GM11168 (cell line): Measurements from ENCODE around the gene HOXC5.
"Not testable (repeated sequence)": the region's sequence is repeated elsewhere in the genome, so short reads cannot be mapped to it uniquely, and the experiment has no call there.

Source experiments
- in situ Hi-C: fragments of 300-500 bp; cut with MboI; formaldehyde crosslinking; loops from one replicate; pipeline ENCODE4 v1.12.0; 2022; ENCODE audit warnings: low sequenced_read_pairs; ENCODE audit not compliant: unreplicated experiment

Gene HOXC5

DNA sequence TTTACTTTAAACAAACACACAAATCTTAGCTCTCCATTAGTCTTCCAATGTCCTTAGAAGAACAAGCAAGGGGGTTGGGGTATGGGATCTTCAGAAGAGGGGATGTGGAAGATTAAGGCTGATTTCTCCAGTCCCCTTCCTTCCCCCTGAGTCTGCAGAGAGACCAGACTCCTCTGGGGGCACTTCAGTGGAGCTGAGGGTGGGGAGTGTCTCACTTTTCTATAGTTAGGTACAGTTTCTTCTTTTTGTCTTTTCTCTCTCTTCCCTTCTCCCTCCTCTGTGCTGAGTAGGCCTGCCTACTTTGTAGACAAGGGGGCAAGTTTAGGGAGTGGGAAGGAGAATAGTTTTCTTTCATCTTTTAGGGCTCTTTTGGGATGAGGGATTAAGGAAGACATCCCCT, 23.3 kb downstream of the HOXC5 start:
- in situ Hi-C loops, result no loop called here

DNA sequence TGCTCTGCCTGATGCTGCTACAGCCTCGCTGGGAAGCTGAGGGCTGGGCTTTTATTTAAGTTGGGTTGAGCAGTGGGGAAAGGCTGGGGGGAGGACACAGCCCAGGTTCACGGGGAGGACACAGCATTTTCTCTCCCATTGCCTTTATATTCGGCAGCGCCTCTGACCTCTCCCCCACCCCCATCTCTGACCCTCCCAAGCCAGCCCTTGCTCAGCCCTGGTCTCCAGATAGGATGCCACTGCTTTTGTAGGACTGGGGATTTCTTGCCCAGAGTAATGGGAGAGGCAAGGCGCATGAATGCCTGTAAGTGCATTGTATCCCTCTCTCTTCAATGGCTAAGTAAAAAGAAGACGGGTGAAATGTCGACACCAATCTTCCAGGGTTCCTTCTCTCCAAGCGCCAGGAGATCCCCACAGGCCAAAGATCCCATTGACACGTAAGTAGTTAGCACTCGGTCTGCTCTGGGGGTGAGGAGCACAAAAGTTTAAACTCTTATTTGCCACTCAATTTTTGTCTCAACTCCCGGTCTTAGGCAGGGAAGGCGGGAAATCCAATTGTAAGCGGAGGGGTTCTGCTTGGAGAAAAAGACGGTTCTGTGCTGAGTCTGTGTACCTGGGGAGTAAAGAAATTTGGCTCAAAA, 25.4 kb downstream of the HOXC5 start:
- in situ Hi-C loops, result no loop called here

DNA sequence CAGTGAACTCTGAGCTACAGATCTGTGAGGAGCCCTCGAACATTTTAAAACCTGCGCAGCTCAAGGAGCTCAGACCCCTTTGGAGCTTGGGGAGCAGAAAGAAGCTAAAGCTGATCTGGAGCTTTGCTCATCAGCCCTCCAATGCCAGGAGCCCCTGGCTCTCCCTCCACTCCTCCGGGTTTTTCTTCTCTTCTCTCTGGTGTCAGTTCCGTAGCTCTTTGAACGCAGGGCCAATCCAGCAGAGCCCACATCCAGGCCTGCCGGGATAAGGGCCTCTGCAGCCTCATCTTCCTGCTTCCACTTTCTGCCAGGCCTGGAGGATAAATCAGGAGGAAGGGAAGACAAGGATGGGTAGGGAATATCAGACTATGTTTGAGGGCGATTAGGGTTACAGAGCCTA, 26.8 kb downstream of the HOXC5 start:
- in situ Hi-C loops, result no loop called here

DNA sequence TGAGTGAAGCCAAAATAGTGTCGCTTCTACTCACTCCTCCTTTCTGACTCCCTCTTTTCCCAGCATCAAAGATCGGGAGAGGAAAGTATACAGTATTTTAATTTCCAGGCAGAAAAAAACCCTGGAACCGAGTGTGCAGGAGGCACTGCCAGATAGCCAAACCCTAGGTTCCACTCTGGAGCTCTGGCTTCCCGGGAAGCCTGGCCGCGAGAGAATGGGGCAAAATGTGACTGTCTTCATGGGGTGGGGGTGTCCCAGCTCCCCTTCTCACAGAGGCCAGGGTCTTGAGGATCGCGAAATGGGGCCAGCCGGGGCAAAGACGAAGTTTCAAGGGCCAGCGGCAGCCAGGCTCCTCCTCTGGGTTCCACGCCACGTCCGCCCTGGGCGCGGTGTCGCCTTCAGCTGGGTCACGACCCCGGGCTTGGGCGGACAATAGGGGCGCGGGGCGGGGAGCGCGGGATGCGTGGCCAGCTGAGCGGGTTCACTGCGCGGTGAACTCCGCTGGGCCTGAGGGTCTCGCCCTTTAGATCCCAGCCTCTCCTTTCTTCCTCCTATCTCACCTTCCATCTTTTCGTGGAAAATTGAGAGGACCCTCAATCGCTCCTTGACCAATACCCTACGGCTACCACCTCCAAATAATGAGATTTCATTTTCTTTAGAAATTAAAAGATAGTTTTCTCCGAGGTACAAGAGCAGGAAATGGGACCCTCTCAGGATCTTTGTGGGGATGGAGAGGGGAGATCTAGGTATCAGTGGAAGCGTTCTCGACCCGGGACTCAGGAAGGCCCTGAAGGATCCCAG, 27.5 kb downstream of the HOXC5 start:
- in situ Hi-C loops, result no loop called here

DNA sequence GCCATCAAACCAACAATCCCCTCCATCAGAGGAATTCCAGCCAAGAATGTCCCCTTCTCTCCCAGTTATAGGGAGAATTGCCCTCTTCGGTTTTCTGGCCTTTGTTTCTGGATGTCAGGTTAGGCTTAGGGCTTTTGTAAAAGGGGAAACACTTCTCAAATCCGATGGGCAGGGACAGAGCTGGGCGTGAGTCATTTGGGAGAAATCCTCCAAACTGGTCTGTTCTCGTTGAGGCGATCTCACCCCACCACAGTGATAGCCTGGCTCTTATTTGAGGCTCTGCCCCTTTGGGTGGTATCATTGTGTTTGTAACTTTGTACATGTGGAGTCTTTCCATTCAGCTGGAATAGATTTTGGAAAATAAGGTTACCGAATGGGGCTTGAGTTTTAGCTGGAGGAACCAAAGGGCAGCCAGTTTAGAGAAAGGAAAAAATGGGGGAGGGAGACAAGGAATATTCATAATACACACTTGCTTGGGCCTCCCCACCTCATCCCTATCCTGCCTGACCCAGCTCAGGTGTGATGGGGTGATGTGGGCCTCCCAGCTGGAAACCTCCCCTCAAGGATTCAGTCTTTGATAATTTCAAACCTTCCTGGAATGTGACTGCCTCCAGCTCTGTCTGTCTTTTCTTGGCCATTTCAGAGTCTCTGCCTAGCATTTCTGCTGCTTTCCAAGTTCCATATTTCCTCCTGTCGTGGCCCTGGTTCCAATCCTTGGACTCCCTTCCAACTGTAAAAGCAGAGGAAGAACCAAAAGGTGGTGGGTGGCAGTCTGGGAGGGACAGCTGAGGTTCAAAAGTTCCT, 28.3 kb downstream of the HOXC5 start:
- in situ Hi-C loops, result no loop called here

DNA sequence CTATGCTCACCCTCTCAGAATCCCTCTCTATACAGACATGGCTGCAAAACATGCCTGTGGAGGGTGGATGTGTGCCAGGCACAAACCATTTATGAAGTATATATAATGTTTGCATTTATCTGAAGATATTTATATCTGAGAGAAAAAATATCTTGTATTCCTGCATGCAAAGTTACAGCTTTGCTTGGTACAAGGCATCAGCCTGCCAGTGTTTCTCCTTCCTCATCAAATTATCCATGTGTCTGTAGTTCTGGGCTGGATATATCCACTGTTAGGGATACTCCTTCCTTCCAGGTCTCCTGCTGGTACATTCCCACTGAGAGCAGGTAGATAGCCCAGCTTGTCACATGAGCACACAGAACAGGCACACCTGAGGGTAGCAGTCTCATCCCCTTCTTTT, 32.8 kb downstream of the HOXC5 start:
- in situ Hi-C loops, result no loop called here

DNA sequence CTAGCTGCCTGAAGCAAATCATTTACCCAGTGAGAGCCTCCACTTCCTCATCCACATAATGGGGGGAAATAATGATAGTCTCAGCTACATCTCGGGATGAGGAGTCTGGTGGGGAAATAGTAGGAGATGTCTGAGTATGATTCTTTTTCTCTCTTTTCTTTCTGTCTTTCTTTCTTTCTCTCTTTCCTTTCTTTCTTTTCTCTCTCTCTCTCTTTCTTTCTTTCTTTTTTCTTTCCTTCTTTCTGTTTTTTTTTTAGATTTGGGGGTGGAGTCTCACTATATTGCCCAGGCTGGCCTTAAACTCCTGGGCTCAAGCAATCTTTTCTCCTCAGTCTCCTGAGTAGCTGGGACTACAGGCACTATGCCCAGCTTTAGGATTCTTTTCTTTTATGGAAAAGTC, 33.6 kb downstream of the HOXC5 start:
- in situ Hi-C loops, result no loop called here

DNA sequence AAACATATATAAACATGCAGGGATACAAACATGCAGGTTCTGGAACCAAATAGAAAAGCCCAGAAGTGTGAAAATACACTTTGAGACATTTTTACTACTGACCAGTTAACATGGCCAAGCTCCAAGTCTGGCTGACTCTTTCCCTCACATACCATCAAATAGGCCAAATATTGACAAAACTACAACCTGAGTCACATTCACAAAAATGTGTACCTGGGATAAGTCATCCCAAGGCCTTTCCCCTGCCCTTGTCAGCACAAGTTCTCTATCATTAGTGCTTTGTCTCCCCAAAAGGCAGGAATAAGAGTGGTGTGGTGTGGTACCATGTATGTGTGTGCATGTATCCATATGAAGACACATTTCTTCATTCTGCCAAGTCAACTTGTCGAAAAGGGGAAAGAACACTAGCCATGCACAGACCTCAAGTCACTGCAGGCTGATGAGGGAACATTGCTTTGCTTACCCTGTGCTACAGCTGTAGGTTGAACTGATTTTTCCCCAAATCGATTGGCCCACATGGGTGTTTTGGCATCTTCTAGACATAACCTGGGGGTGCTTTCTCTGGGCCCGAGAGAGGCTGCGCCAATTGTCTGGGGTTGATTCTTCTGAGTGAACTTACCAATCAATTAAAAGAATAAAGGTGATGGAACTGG, 35.7 kb downstream of the HOXC5 start:
- in situ Hi-C loops, result no loop called here

DNA sequence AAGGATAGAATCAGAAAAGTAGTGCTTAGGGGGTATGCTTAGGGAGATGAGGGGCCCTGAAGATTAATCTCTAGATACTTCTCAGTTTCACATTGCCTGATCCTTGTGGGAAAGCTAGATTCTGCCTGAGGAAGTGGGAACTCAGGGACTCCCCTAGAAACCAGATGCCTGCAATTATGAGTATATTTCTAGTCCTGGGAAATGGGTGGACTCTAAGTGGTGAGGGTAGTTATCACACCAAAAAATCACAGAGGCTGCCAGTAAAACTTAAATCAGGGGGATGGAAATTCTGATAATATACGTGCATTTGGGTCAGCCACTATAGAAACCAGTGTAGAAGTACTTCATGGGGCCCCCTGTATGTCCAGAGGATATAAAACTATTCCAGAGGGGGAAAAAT, 39.1 kb downstream of the HOXC5 start:
- in situ Hi-C loops, result no loop called here

DNA sequence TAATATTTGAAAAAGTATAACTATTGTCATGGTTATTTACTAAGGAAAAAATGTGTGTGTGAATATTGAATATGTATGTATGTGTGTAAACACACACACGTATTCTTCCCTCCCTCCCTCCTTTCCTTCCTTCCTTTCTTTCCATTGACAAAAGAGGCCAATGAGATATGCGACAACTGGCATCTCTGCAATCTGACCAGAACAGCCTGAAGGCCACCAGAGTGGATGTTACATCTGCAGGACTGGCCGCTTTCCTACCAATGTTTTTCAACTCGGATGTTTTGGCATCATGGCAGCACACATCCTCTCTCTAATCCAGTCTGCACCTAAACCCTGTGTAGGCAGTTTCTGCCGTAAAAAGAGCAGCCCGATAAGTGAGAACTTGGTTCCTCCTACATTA, 41.5 kb downstream of the HOXC5 start:
- in situ Hi-C loops, result no loop called here

DNA sequence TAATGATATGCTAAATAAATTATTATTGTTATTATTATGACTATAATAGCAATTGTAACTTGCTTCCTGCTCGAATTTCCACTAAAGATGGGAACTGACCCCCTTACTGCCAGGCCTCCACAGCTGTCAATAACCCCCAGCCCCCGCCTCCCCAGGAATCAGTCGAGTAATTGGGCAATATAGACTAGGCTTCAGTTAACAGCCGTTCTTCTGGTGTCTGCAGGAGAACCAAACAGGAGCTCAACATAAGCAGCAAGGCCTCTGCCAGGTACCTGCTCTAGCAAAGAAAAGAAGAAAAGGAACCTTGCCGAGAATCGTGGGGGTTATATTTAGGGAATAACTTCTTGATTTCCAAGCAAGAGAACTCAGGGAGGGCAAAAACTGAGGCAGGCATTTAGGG, 42.6 kb downstream of the HOXC5 start:
- in situ Hi-C loops, result no loop called here

DNA sequence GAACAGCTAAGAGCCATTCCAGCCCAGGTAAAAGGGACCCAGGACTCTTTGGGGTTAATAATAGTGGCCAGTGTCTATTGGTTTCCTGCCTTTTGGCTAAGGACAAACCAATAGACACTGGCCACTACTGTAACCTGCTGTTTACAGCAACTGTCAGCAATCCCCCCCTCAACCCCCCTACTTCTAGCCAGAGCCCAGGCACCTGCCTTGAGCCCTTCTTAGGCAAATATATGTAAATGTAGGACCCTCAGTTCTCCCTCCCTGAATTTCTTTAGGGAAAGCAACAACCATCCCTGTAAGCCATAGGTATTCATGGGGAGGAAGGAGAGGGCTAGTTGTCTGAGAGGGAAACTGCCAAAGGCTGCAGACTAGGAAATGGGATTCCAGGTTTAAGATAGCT, 43.1 kb downstream of the HOXC5 start:
- in situ Hi-C loops, result no loop called here

DNA sequence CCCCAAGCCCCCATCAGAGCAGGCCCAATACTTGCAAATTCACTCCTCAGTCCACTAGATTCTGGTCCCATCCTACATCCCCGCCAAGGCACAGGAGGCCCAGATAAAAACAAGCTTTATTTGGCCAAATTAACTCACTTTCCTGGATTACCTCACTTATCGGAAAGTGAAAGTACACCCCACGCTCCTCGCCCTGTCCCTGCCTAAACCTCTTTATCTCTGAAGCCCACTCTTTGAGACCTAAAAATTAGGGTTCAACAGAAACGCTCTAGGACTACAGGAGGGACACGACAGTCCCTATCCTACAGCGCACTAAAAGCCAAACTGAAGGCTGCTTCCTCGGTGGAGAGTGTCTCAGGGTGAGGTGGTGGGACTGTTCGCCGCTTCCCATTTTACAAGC, 45.0 kb downstream of the HOXC5 start:
- in situ Hi-C loops, result not testable (repeated sequence)

DNA sequence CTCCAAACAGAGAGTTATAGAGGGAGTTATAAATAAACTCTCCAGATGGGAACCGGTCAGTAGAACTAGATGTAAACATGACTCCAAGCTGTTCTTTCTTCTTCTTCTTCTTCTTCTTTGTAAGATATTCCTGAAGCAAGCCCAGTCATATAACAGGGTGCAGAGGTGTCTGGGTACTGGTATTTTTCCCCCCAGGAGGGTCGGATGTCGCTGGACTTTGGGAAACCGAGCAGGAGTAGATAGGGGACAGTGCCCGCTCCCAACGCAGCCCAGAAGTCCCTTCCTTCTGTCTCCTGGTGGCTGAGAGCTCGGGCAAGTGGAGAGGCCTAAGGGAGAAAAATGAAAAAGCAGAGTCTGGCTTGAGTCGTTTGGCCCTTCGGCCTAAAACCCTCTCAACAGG, 46.3 kb downstream of the HOXC5 start:
- in situ Hi-C loops, result not testable (repeated sequence)

DNA sequence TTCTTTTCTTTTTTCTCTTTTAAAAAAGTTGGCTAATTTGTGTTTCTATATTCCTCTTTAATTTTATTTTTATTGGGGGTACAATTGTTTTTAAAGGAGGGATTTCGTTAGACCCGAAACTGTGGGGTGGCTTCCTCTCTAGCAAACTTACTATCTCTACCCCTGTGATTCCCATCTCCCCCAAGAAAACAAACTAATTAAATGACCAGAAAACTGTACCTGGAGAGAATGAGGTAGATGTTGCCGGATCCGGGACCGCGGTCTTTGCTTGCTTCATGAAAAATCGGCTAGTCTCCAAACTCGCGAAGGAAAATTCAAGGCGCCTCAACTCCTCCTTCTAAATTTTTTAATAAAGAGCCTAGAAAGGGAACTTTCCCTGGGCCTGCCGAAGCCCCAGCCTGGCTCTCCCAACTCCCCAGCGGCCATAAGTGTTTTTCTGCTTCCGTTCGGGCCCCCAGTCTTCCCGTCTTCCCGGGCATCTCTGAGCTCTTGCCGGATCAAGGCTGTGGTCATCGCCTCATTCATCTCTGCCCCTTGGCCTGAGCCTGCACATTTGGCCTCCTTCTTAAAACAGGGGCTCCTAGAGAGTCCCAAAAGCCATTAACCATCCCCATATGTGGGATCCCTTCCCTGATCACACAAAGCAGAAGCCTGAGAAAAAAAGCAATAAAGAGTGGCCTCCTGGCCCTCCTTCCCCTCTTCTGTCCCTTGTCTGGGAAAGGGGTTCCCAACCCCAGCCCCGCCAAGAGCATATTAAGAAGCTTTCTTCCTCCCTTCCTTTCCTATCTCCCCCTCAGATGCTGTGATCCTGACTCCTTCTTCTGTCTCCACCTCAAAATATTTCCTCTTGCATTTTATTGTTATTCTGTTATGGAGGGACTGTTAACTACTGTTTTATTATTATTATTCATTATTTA, 47.4 kb downstream of the HOXC5 start:
- in situ Hi-C loops, result not testable (repeated sequence)

DNA sequence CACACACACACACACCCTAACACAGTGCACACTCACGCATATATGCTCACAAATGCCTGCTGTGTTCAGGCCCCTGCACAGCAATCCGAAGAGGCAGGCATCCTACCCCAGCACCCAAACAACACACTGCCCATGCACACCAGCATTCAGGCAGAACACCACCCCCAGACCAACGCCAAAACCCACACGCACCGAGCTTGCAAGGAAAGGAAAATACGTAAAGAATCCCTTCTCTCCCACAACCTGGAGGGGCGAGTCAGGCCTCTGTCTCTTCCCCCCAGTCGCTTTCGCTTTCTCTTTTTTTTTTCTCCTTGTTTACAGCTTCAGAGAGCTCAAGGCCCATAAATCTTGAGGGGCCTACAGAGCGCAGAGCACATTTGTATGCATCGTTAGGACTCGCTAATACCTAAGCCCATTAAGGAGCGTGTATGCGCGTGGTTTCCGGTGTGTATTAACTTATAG, 48.2 kb downstream of the HOXC5 start:
- in situ Hi-C loops, result not testable (repeated sequence)

DNA sequence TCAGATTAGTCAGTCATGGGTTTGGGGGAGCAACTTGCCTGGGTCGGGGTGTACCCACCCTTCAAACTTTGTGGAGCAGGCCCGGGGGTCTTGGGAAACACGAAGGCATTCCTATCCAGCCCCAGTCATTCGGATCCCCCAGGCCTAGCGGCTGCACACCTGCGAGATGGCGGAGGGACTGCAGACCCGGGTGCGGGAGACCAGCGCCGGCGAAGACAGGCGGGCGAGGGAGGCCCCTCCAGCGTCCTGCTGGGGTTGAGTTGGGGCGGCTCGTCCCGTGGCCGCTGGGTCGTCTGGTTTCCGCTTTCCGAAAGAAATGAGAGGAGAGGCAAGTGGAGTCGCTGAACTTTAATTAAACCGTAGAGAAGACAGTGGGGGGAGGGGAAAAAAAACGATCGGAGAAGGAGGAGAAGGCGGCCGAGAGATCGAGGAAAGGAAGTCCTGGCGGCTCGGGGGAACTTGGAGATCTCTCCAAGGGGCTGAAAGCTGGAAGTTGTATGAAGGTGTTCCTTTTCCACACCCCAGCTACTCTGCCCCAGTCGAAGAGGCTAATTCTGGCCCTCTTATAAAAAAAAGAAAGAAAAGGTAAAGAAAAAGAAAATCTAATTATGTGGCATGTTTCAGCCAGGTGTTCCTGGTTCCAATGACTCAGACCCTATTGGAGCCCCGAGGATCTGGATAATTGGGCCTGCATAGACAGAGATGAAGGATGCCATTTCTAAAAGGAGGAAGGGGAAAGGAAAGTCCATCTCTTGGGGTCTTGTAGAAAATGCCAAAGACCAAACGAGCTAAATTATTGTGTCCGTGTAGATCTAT, 48.9 kb downstream of the HOXC5 start:
- in situ Hi-C loops, result not testable (repeated sequence)

DNA sequence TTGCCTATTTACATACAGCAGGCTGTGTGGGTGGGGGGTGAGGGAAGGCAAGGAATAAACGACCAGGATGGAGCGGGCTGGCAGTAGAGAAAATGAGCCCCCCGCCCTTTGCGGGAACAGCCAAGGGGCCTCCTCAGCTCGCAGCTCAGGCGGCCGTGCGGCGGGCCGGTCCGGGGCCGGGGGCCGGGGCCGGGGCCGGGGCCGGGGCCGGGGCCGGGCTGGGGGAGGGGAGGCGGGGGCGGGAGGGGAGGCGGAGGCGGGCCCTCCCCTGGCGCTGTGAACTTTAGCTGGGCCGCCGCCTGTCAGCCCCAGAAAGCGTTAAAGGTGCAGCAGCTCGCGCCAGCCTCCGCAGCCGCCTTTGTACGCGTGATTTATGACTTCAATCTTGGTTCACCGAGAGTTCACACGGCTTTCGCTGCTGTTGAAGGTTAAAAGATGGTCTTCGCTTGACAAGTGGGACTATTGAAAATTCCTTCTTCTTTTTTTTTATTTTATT, 49.6 kb downstream of the HOXC5 start:
- in situ Hi-C loops, result no loop called here
